DOHH2 (cell line): Measurements from ENCODE around the gene TMEM259.

Experiments used
- H3F3A ChIP-seq: fragments of 200-600 bp; sonication (generic), shearing (Covaris generic); 2 replicates; pipeline ENCODE4 v1.6.0; 2016; ENCODE audit warnings: antibody characterized with exemption, mild to moderate bottlenecking; ENCODE audit not compliant: control insufficient read depth, insufficient read depth
- H3K27ac ChIP-seq: fragments of 200-600 bp; sonication (generic); 2 replicates; pipeline ENCODE4 v1.5.1; 2014; ENCODE audit warnings: low read depth, mild to moderate bottlenecking, low read length, moderate library complexity
- H3K27me3 ChIP-seq: fragments of 200-600 bp; sonication (generic); 2 replicates; pipeline ENCODE4 v1.6.1; 2014; ENCODE audit warnings: mild to moderate bottlenecking, low read length, mixed read lengths; ENCODE audit not compliant: control insufficient read depth
- H3K36me3 ChIP-seq: fragments of 200-600 bp; sonication (generic); 2 replicates; pipeline ENCODE4 v1.6.1; 2014; ENCODE audit warnings: mild to moderate bottlenecking, low read length, moderate library complexity, mixed read lengths; ENCODE audit not compliant: control insufficient read depth
- H3K4me1 ChIP-seq: fragments of 200-600 bp; sonication (generic); 2 replicates; pipeline ENCODE4 v1.6.1; 2014; ENCODE audit warnings: mild to moderate bottlenecking, low read length, mixed read lengths; ENCODE audit not compliant: control insufficient read depth
- H3K4me2 ChIP-seq: fragments of 200-600 bp; sonication (generic); 2 replicates; pipeline ENCODE4 v1.6.0; 2014; ENCODE audit warnings: mild to moderate bottlenecking, low read length, moderate library complexity
- H3K4me3 ChIP-seq: fragments of 200-600 bp; sonication (generic); 2 replicates; pipeline ENCODE4 v1.5.1; 2014; ENCODE audit warnings: mild to moderate bottlenecking, low read length, mixed read lengths
- H3K79me2 ChIP-seq: fragments of 200-600 bp; sonication (generic); 2 replicates; pipeline ENCODE4 v1.6.1; 2014; ENCODE audit warnings: mild to moderate bottlenecking, low read length, mixed read lengths; ENCODE audit not compliant: control insufficient read depth
- H3K9me2 ChIP-seq: fragments of 200-600 bp; sonication (generic); replicated peaks from 2 replicates; pipeline ENCODE4 v1.6.1; 2014; ENCODE audit warnings: mild to moderate bottlenecking, low read length, mixed read lengths; ENCODE audit not compliant: control insufficient read depth
- H3K9me3 ChIP-seq: fragments of 200-600 bp; sonication (generic); 2 replicates; pipeline ENCODE4 v1.6.1; 2014; ENCODE audit warnings: antibody characterized with exemption, low read length, mixed read lengths; ENCODE audit not compliant: control insufficient read depth, insufficient read depth
- H4K20me1 ChIP-seq: fragments of 200-600 bp; sonication (generic); 2 replicates; pipeline ENCODE4 v1.6.0; 2014; ENCODE audit warnings: low read depth, mild to moderate bottlenecking, antibody characterized with exemption, low read length, moderate library complexity; ENCODE audit not compliant: control insufficient read depth, insufficient read depth
- CTCF ChIP-seq: fragments of 200-600 bp; sonication (generic); IDR thresholded peaks from one replicate; pipeline ENCODE4 v1.5.1; 2014; ENCODE audit warnings: antibody characterized with exemption, mild to moderate bottlenecking, low read depth, low read length; ENCODE audit not compliant: poor library complexity, severe bottlenecking
- EZH2phosphoT487 ChIP-seq: fragments of 200-600 bp; sonication (generic); IDR thresholded peaks from 2 replicates; pipeline ENCODE4 v1.6.1; 2017; ENCODE audit warnings: borderline replicate concordance, mild to moderate bottlenecking, antibody characterized with exemption, low read length, moderate library complexity, mixed read lengths

The TMEM259 gene

GRCh38 chr19:982567-983170 lies 38.3 kb downstream of the TMEM259 start:
- Histone ChIP-seq H3K4me2 (peak overlapping the region; percentile 50), H3K79me2 (peaks cover 17% of the 10 kb centered on the region), H3K4me3 (0 out of 2 replicates have a peak overlapping the region, but pooled peaks have one; percentile 35), H3K9me2 (no peaks in the 10 kb centered on the region), H3F3A (peaks cover 4% of the 10 kb centered on the region), H3K27ac (no peak overlapping the region), H3K9me3 (no peaks in the 10 kb centered on the region), H3K27me3 (peaks cover 13% of the 10 kb centered on the region), H3K36me3 (peaks cover 19% of the 10 kb centered on the region), H4K20me1 (no peaks in the 10 kb centered on the region), H3K4me1 (peaks cover 20% of the 10 kb centered on the region)
- TF ChIP-seq EZH2phosphoT487 (no peak), CTCF (peak; percentile 90)

- Histone ChIP-seq H3K4me2 (no peak overlapping the region), H3K4me1 (peaks cover 18% of the 10 kb centered on the region), H3K27ac (no peak overlapping the region)
Measured at GRCh38 chr19:980133-980998, 40.6 kb downstream of the TMEM259 start.

GRCh38 chr19:979318-979741 lies 41.6 kb downstream of the TMEM259 start:
- H4K20me1 ChIP-seq: no peaks in the 10 kb centered on the region
- peaks cover 2% of the 10 kb centered on the region for H3K79me2 ChIP-seq
- no peak for TF ChIP-seq EZH2phosphoT487
- no peak for TF ChIP-seq CTCF
- peaks cover 4% of the 10 kb centered on the region for H3F3A ChIP-seq
- peaks cover 13% of the 10 kb centered on the region for H3K27me3 ChIP-seq
- no peak overlapping the region for H3K4me3 ChIP-seq
- no peaks in the 10 kb centered on the region for H3K9me2 ChIP-seq
- no peak overlapping the region for H3K4me2 ChIP-seq
- no peaks in the 10 kb centered on the region for H3K36me3 ChIP-seq
- peaks cover 12% of the 10 kb centered on the region for H3K4me1 ChIP-seq
- H3K27ac ChIP-seq: no peak overlapping the region
- no peaks in the 10 kb centered on the region for H3K9me3 ChIP-seq

More at GRCh38 chr19:980133-980998, 40.6 kb downstream of the TMEM259 start:
- Histone ChIP-seq H4K20me1 (no peaks in the 10 kb centered on the region), H3K9me2 (no peaks in the 10 kb centered on the region), H3K4me3 (no peak overlapping the region), H3F3A (peaks cover 4% of the 10 kb centered on the region), H3K9me3 (no peaks in the 10 kb centered on the region), H3K36me3 (no peaks in the 10 kb centered on the region), H3K79me2 (peaks cover 12% of the 10 kb centered on the region), H3K27me3 (peaks cover 13% of the 10 kb centered on the region)
- TF ChIP-seq CTCF: no peak
- no peak for TF ChIP-seq EZH2phosphoT487
